GM12892 (cell line): Measurements from ENCODE around the gene ZNF770.

ENCODE experiments used
- POLR2A ChIP-seq: IDR thresholded peaks from 2 replicates; pipeline ENCODE4 v1.6.1; 2011; ENCODE audit warnings: low read depth, low read length, control low read depth
- POLR2AphosphoS5 ChIP-seq: IDR thresholded peaks from 2 replicates; pipeline ENCODE4 v1.6.1; 2011; ENCODE audit warnings: low read depth, low read length, control low read depth
- TAF1 ChIP-seq: IDR thresholded peaks from 2 replicates; pipeline ENCODE4 v1.6.1; 2011; ENCODE audit warnings: low read depth, mild to moderate bottlenecking, control low read depth, low read length, borderline replicate concordance

- TF ChIP-seq POLR2A, result no peak
- TF ChIP-seq POLR2AphosphoS5, result no peak
- TF ChIP-seq TAF1, result no peak
Observed at GRCh38 chr15:34976743-34977142, 11.3 kb downstream of the ZNF770 start.
